GM21619 (cell line): Measurements from ENCODE around the gene CEP63.

Experiments
- ATAC-seq: cut with Tn5 transposase; IDR thresholded peaks from one replicate; pipeline ENCODE4 v1.9.1; 2021; ENCODE audit not compliant: unreplicated experiment

The CEP63 gene

DNA sequence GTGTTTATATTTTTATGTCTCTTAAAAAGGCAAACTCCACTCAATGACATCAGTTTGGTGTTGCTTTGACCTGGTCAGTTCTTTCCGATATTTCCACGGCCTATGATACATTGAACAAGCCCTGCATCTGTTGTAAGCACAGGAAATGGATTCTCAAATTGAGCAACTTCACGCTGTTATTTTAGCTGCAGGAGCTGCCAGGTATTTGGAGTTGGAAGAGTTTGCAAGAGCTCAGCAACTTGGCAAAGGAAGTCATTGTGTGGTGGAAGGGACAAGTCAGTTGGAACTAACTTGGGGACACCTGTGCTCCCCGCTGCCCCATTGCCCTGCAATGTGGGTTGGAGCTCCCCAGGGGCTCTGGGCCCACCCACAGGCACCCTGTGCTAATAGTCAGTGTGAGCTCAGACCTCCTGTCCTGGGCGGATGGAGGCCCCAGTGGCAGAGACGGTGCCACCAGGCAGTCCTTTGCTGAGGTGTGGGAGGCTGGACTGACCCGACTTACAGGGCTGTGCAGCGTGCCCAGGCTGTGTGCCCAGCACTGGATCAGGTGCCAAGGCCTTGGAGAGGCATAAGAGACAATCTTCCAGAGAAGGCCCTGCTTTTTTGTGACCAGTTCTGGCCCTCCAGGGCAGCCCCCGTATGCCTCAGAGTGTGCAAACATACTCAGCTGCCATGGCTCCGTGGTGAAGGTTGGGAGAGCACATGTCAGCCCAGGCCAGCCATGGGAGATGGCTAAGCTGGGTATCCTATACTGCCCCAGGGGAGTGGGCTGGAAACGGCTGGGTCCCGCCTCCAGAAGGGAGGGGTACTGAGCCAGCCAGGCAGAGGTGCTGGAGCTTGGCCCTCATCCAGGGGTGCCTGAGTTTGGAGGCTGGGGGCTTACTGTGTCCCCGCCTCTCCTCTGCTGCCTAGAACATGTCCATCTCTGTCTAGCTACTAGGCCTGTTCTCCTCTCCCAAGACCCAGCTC is 121.5 kb downstream of the CEP63 start:
- ATAC-seq = no peak

- no peak for ATAC-seq
Observed at GRCh38 chr3:134608023-134608770, 122.3 kb downstream of the CEP63 start.

DNA sequence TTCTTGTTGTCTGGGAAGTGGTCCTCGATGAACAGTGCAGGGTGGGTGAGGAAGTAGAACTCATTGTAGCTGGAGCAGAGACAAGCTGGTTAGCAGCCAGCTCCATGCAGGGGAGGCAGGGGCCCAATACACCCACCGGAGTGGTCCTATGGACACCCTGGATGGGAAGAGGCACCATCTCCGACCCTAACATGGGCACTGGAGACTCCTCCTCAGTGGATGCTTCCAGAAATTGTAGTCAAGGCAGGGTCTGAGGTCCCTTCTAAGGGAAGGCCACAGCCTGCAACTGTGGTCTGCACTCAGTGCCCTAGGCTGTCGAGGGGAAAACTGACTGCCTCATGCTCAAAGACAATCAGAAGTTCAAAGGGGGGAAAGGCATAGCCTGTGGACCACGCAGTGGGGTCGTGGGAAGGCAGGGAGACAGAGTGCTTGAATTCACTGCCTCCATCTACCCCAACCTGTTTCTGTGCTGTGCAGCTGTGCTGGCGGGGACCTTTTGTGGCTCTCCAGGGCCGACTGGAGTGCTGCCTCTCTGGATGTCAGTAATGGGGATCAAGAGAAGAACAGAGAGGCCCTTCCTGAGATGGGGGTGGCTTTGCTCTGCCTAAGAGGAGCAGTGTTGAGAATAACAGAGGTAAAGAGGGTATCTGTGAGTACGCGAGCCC is 123.0 kb downstream of the CEP63 start:
- ATAC-seq = no peak

DNA sequence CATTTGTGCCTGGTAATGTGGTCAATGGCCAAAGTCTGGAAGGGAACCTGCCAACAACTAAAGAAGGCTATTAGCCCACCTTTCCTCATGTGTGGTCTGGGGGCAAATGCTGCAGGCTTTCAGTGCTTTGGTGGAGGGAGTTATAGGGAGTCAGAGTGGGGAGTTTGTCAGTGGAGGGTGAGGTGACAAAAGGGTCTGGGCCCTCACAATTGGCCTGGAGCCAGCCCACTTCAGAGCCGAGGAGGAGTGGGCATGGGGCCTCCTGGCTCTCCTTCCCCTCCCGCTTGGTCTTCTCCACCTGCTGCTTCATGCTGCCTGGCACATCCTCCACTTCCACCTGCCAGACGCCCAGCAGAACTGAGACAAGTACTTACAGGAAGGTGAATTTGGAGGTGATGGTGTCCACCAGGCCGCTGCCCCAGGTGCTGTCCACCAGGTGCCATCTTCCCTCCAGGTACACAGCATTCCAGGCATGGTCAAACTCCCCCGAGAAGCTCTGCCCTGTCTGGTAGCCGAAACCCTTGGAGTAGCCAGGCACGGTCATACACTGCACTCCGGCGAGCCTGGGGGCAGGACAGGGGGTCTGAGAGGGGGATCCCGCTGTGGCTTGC is 124.1 kb downstream of the CEP63 start:
- no peak for ATAC-seq

GRCh38 chr3:134610432-134611385 is 124.9 kb downstream of the CEP63 start:
- no peak for ATAC-seq

GRCh38 chr3:134611516-134611915 is 125.7 kb downstream of the CEP63 start:
- ATAC-seq = no peak

DNA sequence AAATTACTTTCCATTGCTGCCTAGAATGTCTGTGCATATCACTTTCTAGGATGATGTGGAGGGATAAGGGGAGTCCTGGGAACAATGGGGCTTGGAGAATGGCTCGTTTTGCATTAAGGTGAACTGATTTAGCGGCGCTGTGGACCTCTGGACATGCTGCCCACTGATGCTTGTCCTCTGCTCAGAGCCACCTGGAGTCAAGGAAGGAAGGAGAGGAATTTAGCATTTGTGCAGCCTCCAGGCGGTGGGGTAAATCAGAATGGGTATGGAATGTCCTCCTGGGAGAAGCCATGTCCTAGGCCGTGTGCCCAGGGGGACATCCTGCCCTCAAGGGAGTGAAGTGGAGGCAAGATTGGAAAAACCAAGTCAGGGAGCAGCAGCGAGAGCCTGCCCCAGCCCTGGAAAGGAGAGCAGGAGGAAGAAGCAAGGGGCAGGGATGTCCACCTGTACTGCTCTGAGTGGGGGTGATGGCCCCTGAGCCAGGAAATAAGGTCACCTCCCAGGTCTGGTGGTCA is 127.2 kb downstream of the CEP63 start:
- ATAC-seq = no peak

GRCh38 chr3:134614955-134615354 is 129.1 kb downstream of the CEP63 start:
- ATAC-seq = no peak

DNA sequence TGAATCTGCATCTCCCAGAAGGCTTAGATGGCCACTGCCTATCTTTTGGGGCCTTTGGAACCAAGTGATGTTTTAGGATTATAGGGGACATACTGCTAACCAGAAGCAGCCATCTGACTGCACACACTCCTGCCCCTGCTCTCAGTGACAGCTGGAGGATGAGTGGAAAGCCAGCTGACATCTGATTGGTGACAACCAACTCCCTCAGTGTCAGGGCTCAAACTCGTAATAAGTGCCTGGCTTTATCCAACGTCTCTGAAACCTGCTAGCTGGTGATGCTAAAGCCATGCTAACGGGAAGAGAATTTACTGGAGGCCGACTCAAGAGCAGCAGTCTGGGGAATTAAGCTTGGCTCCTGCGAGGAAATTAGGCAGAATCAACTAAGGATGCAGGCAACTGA is 129.9 kb downstream of the CEP63 start:
- ATAC-seq = no peak

- no peak for ATAC-seq
Observed at GRCh38 chr3:134617608-134618477, 132.0 kb downstream of the CEP63 start.

DNA sequence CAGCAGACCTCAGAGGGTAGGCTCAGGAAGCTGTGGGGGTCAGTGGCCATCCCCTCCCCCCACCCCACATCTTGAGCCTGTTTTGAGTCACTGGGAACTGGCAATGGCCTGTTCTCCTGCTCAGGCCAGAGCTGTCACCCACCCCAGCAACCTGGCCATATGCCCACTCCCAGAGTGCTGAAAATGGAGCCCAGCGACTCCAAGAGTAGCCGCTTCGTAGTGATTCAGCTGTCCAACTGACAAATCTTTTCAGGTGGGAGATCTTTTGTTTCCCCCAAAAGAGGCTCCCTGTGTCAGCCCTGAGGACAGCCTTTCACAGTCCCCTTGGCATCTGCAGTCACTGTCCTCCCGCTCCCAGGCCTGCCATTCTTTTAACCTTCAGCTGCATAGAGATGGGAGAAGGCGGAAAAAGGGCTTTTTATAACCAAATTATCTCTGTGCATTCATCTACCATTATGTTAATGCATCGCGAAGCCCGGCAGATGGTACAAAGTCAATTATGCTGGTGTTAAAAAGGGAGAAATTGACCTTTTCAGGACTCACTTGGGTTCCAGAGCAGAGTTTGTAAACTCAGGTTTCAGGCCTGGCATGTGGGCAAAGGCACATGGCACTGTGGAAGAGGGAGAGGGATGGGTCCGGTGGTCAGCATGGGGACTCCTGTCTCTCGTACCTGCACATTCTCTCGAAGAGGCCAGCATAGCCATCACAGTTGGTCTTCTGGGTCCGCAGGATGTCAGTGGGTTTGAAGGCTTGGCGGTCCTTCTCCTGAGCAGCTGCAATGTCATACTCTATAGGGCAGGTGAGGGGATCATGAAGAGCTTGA is 132.8 kb downstream of the CEP63 start:
- ATAC-seq = no peak

GRCh38 chr3:134619301-134619615 is 133.4 kb downstream of the CEP63 start:
- no peak for ATAC-seq

GRCh38 chr3:134619884-134620445 is 134.1 kb downstream of the CEP63 start:
- ATAC-seq = no peak

DNA sequence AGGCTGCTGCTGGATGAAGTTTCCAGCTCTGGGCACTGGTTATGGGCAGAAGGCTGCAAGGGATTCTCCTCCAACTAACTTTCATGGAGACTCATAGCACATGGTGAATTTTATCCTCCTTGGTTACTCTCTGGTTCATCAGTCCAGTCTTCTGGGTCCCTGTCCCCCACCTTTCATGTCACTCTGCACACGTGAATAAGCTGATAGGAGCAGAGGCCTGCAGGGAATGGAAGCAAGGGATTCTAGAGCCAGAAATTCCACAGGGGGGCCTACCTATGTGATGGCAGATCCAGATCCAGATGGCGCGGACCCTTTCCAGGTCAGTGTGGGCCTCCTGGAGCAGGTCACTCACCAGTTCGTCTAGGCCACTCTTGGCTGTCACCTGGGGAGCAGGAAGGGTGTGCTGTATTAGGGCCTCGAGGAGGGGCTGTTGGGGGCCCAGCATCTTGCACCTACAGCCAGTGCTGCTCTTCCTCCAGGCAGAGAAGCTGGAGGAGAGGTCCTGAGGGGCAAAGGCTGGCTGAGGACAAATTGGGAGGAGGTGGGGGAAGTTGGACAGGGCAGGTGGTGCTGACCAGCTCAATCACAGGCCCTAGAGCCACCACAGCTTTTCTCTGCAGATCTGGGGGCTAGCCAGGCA is 134.7 kb downstream of the CEP63 start:
- ATAC-seq = no peak

DNA sequence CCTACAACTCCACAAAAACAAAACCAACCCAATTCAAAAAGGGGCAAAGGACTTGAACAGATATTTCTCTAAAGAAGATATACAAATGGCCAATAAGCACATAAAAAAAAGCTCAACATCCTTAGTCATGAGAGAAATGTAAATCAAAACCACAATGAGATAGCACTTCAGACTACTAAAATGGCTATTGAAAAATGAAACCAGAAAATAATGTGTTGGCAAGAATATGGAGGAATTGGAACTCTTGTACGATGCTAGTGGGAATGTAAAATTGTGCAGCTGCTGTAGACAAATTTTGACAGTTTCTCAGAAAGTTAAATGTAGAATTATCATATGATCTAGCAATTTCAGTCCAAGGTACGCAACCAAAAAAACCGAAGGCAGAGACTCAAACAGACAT is 136.0 kb downstream of the CEP63 start:
- no peak for ATAC-seq

DNA sequence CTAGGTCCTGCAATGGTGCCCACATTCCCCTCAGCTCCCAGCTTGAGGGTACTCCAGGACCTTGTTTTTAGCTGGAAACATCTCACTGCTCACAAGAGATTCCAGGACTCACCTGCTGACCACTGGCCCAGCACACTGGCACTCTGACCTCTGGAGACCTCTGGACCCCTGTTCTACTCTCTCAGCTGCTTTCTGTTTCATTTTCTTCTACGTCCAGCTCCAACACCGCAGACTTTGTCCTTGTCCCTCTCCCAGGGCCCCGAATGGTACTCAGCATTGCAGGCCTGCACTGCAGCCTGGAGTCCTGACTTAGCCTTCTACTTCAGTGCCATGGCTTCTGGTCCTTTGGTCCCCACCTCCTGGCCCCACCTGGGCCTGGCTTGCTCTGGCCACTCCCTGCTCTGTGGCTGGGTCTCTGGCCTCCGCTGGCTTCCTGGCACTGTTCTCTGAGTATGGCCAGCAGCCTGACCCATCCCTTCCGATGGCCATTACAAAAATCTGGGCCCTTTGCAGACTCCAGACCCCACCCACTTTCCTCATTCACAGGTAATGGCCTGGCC is 137.0 kb downstream of the CEP63 start:
- ATAC-seq = no peak

GRCh38 chr3:134623615-134624245 is 137.9 kb downstream of the CEP63 start:
- no peak for ATAC-seq
